GM21528 (cell line): ENCODE results near the gene SLC12A6.
"Not testable (repeated sequence)": the region's sequence is repeated elsewhere in the genome, so short reads cannot be mapped to it uniquely, and the experiment has no call there.

Experiments used
- ATAC-seq: cut with Tn5 transposase; IDR thresholded peaks from one replicate; pipeline ENCODE4 v1.9.1; 2021; ENCODE audit warnings: mild to moderate bottlenecking, moderate library complexity; ENCODE audit not compliant: unreplicated experiment, low FRiP score

SLC12A6 gene

DNA sequence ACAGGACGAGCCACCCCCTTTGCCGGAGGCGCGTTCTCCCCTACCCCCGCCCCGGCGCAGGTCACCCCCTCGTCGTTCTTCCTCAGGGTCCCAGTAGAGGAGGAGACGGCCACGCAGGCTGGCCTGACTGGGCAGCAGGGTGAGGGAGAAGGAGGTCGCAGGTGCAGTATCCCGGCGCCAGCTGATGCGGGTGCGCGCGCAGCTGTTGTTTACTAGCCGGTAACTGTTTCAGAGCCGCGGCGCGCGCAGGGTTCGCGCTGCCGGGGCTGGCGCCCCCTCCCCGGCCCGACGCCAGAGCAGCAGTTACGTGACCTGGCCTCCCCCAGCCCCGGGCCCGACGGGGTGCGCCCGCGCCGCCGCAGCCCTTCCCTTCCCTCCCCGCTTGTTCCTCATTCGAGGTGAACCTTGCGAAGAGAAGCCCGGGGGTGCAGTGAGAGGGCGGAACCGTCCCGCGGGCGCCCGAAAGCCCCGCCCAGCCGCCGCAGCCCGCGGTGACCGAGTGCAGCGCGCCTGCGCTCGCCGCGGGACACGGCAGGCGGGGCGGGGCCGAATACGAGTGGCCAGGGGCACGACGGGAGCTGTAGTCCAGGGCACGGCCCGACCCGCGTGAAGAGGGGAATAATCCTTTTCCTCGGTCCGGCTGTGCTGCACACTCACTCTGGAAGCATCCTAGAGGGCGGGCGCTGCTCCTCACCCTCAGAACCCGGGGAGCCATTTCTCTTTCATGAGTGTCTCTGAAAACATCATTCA is at the start of gene SLC12A6:
Gene SLC12A6, minus strand, starts transcription at position 225 of the 750 bp plus-strand sequence. CDS start 1,101 bp downstream, outside the sequence.
- ATAC-seq = peak; percentile 58

DNA sequence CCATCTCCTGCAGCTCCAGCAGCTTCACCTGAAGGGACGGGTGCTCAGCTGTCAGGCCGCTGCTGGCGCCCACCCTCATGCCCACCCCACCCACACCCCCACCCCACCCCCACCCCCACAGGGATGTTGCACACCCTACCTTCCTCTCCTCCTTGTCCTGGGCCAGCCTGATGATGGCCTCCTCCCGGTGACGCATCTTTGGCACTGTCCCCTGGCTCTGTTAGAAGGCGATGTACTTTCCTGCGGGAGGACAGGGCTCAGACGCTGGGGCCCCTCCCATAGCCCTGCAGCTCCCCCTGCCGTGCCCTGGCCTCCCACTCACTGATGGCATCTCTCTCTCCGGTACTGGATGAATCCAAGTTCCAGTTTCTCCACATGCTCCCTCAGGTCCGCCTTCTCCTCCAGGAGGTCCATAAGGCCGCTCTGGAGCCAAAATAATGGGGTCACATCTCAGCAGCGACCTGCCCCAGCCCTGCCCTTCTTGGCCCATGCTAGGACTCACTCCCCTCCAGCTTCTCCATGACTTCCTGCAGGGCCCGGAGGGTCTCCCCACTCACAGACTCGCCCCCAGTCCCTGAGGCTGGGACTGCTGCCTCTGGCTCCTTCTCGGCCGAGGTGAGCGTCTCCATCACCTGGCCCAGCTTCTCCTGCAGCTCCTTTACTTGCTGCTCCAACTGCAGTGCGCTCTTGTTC is 44.4 kb upstream of the SLC12A6 start:
- ATAC-seq = not testable (repeated sequence)

- ATAC-seq = not testable (repeated sequence)
Measured at GRCh38 chr15:34380491-34380890, 42.9 kb upstream of the SLC12A6 start.

GRCh38 chr15:34376856-34377255 is 39.3 kb upstream of the SLC12A6 start:
- ATAC-seq = no peak

DNA sequence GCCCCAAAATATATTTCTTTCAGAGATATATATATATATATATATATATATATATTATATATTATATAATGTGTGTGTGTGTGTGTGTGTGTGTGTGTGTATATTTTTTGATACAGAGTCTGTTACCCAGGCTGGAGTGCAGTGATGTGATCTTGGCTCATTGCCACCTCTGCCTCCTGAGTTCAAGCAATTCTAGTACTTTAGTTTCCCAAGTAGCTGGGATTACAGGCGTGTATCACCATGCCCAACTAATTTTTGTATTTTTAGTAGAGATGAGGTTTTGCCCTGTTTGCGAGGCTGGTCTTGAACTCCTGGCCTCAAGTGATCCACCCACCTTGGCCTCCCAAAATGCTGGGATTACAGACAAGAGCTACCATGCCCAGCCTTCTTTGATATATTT is 38.0 kb upstream of the SLC12A6 start:
- not testable (repeated sequence) for ATAC-seq

DNA sequence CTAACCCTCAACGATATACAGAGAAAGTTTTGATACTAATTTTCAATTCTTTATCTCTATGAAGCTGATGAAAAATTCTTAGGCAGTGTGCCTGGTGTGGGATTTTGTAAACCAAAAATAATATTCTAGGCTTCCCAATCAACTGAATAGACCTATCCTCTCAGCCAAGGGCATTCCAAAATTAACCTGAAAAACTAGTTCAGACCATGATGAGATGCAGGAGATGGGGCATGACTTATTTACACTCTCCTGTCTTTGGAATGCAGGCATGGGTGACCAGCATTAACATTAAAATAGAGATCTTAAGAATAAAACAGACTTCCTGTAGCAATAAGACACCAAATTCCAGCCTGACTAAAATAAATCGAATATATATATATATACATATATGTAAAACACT is 37.2 kb upstream of the SLC12A6 start:
- ATAC-seq = no peak

DNA sequence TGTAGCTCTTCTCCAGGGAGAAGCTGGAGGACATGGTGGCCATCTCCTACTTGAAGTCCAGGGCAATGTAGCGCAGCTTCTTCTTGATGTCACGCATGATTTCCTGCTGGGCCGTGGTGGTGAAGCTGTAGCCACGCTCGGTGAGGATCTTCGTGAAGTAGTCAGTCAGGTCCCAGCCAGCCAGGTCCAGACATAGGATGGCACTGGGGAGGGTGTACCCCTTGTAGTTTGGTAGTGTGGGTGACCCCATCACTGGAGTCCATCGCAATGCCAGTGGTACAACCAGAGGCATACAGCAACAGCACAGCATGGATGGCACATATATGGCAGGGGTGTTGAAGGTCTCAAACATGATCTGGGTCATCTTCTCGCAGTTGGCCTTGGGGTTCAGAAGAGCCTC is 36.4 kb upstream of the SLC12A6 start:
- no peak for ATAC-seq

- no peak for ATAC-seq
Measured at GRCh38 chr15:34370643-34371042, 33.1 kb upstream of the SLC12A6 start.

DNA sequence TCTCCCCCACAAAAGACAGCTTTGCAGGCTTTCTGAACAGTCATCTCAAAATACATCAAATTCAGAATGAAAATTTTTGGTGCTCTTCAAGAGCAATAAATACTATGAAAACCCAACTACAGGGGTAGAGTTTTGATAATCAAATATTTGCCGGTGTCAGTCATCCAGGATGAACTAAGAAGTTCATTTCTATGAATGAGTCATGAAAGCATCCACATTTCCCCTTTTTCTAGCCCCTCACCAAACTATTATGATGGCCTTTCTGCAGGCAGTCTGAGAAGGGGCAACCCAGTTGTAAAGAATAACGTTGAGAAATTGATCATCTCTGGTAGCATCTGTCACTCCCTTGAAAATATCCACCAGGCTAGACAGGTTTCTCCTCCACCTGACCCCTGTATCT is 32.5 kb upstream of the SLC12A6 start:
- ATAC-seq = no peak

- peak; percentile 83 for ATAC-seq
Measured at GRCh38 chr15:34367101-34368081, 29.8 kb upstream of the SLC12A6 start, which contains the start of gene LPCAT4. TSS of gene LPCAT4 (minus strand) at chr15:34367196. CDS start at chr15:34367100, 96 bp downstream.

- ATAC-seq = no peak
Measured at GRCh38 chr15:34366271-34367065, 28.9 kb upstream of the SLC12A6 start.

GRCh38 chr15:34365836-34366235 is 28.3 kb upstream of the SLC12A6 start:
- no peak for ATAC-seq

GRCh38 chr15:34365091-34365825 is 27.7 kb upstream of the SLC12A6 start:
- no peak for ATAC-seq

- ATAC-seq = no peak
Measured at GRCh38 chr15:34364041-34364440, 26.5 kb upstream of the SLC12A6 start.

GRCh38 chr15:34362047-34362773 is 24.6 kb upstream of the SLC12A6 start:
- no peak for ATAC-seq

DNA sequence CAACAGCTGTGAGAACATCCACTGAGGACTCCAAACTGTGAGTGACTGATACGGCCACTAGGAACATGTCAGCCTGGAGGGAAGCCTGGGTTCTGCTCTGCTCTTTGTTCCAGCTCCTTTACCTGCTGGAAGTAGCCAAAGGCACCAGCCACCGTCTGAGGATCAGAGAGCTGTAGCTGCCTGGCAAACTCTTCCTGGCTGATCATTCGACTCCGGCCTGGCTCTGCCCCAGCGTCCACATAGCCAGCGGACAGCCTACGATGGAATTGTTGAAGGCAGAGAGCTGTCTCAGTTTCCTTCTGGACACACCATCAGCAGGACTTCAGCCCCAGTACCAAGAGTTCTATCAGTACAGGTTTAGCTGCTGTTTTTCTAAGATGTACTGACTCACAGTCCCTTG is 23.7 kb upstream of the SLC12A6 start:
- ATAC-seq = no peak

- ATAC-seq = no peak
Measured at GRCh38 chr15:34360298-34360697, 22.7 kb upstream of the SLC12A6 start.

- no peak for ATAC-seq
Measured at GRCh38 chr15:34359416-34359815, 21.8 kb upstream of the SLC12A6 start.

- ATAC-seq = no peak
Measured at GRCh38 chr15:34358948-34359347, 21.4 kb upstream of the SLC12A6 start.
